Muscle of leg (tissue), 11 donors: ENCODE results near the gene PGAM2. TPM values are rescaled to one million over a fixed set of nuclear protein-coding genes. Genes with fewer than 3 reads are reported as not detected.
A peak's percentile ranks its signal among the peaks of the same experiment; 100 is the strongest.

ENCODE experiments used
- DNase-seq: peaks from one replicate; pipeline ENCODE4 v3.0.0; 2013
- H3K27ac ChIP-seq: one replicate; pipeline ENCODE4 v1.5.1; 2013; ENCODE audit warnings: mild to moderate bottlenecking, low read length, control low read depth
- H3K27me3 ChIP-seq: one replicate; pipeline ENCODE4 v1.6.1; 2013; ENCODE audit warnings: low read length; ENCODE audit not compliant: control insufficient read depth, insufficient read depth
- H3K36me3 ChIP-seq: one replicate; pipeline ENCODE4 v1.6.1; 2013; ENCODE audit warnings: low read length; ENCODE audit not compliant: control insufficient read depth, insufficient read depth
- H3K4me1 ChIP-seq: one replicate; pipeline ENCODE4 v1.6.1; 2013; ENCODE audit warnings: low read length; ENCODE audit not compliant: control insufficient read depth, insufficient read depth
- H3K4me3 ChIP-seq: one replicate; pipeline ENCODE4 v1.5.1; 2013; ENCODE audit warnings: low read length, control low read depth
- H3K9me3 ChIP-seq: replicated peaks from 2 replicates; pipeline ENCODE4 v1.6.1; 2013; ENCODE audit warnings: low read depth, low read length; ENCODE audit not compliant: control insufficient read depth
- whole genome bisulfite sequencing: methylation state at CpG from one replicate; pipeline ENCODE4 v1.1.5; 2013; ENCODE audit warnings: missing lambda C conversion rate; ENCODE audit not compliant: insufficient coverage; 5-methylcytosine and 5-hydroxymethylcytosine counted together
- polyA plus RNA-seq, 8 donors: library from polyadenylated mRNA; unstranded; fragments of 120-200 nt; gene quantifications; one replicate each; pipeline versions ENCODE4 v1.2.1 to v1.2.3, GENCODE V29; 2013; ENCODE audit warnings: inconsistent platforms in 1 of 8, low replicate concordance in 1 of 8; ENCODE audit not compliant: insufficient read length in 8 of 8, insufficient read depth in 1 of 8
- total RNA-seq: library from RNA; stranded (reverse); fragments of 120-200 nt; gene quantifications from one replicate; pipeline ENCODE4 v1.2.4, GENCODE V29; 2013

Gene PGAM2
- total and polyA plus RNA-seq, 9 donors, result 116 to 412 (median 276) TPM

- Histone ChIP-seq H3K9me3 (no peaks in the 10 kb centered on the region), H3K36me3 (peaks cover 30% of the 10 kb centered on the region), H3K4me3 (peak overlapping the region; percentile 54), H3K27ac (peak overlapping the region; percentile 77), H3K27me3 (peaks cover 26% of the 10 kb centered on the region), H3K4me1 (peaks cover 50% of the 10 kb centered on the region)
- DNase-seq, result no peak
- WGBS, result 11% methylated on average over 28 of the region's 33 CpGs
These were observed 456 bp downstream of the PGAM2 start for GRCh38 chr7:44064791-44065430.

- Histone ChIP-seq H3K9me3 (no peaks in the 10 kb centered on the region), H3K4me1 (peaks cover 50% of the 10 kb centered on the region), H3K4me3 (peak overlapping the region; percentile 54), H3K36me3 (peaks cover 39% of the 10 kb centered on the region), H3K27me3 (peaks cover 26% of the 10 kb centered on the region), H3K27ac (peak overlapping the region; percentile 37)
- no peak for DNase-seq
- 17% methylated on average over 11 of the region's 16 CpGs for WGBS
These were observed 1.3 kb downstream of the PGAM2 start for GRCh38 chr7:44063894-44064651.

DNA sequence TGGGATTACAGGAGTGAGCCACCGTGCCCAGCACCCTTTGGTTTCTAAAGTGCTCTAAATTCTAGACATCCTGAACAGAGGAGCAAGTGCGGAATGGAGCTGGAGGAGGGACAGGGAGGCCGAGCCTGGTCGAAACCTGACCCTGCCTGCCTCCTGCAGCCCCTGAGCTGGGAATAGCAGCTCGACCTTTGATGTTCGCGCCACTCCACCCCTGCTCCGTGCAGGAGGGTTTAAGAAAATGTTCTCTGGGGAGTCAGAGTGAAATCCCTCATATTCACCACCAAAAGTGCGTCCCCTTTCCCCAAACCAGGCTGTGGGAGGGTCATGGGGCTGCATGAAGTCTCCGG is 1.8 kb downstream of the PGAM2 start:
- peak overlapping the region; percentile 37 for H3K27ac ChIP-seq
- H3K27me3 ChIP-seq, result peaks cover 26% of the 10 kb centered on the region
- DNase-seq, result no peak
- peak overlapping the region; percentile 54 for H3K4me3 ChIP-seq
- peaks cover 44% of the 10 kb centered on the region for H3K36me3 ChIP-seq
- no peaks in the 10 kb centered on the region for H3K9me3 ChIP-seq
- WGBS, result 40% methylated on average over 1 of the region's 10 CpGs
- H3K4me1 ChIP-seq, result peaks cover 50% of the 10 kb centered on the region

GRCh38 chr7:44062903-44063295 is 2.5 kb downstream of the PGAM2 start:
- H3K27ac ChIP-seq, result no peak overlapping the region
- no peak overlapping the region for H3K4me3 ChIP-seq
- peaks cover 50% of the 10 kb centered on the region for H3K36me3 ChIP-seq
- no peak for DNase-seq
- peaks cover 26% of the 10 kb centered on the region for H3K27me3 ChIP-seq
- WGBS, result no CpG with 5 or more reads among the region's 3 CpGs
- H3K9me3 ChIP-seq, result no peaks in the 10 kb centered on the region
- H3K4me1 ChIP-seq, result peaks cover 46% of the 10 kb centered on the region

- Histone ChIP-seq H3K9me3 (no peaks in the 10 kb centered on the region), H3K27ac (no peak overlapping the region), H3K27me3 (peaks cover 26% of the 10 kb centered on the region), H3K36me3 (peaks cover 56% of the 10 kb centered on the region), H3K4me1 (peaks cover 41% of the 10 kb centered on the region), H3K4me3 (no peak overlapping the region)
- WGBS, result 84% methylated on average over 8 of the region's 11 CpGs
- no peak for DNase-seq
These were observed 3.0 kb downstream of the PGAM2 start for GRCh38 chr7:44062180-44062902.

- peaks cover 62% of the 10 kb centered on the region for H3K36me3 ChIP-seq
- peaks cover 34% of the 10 kb centered on the region for H3K4me1 ChIP-seq
- no peak overlapping the region for H3K27ac ChIP-seq
- no peak overlapping the region for H3K4me3 ChIP-seq
- no peaks in the 10 kb centered on the region for H3K9me3 ChIP-seq
- no peak for DNase-seq
- whole genome bisulfite sequencing, result 91% methylated on average over 7 of the region's 8 CpGs
- H3K27me3 ChIP-seq, result peaks cover 25% of the 10 kb centered on the region
These were observed 3.7 kb downstream of the PGAM2 start for GRCh38 chr7:44061645-44062179.

- no peak overlapping the region for H3K27ac ChIP-seq
- 68% methylated on average over 7 of the region's 8 CpGs for WGBS
- peaks cover 21% of the 10 kb centered on the region for H3K27me3 ChIP-seq
- DNase-seq, result no peak
- peaks cover 68% of the 10 kb centered on the region for H3K36me3 ChIP-seq
- H3K4me3 ChIP-seq, result no peak overlapping the region
- no peaks in the 10 kb centered on the region for H3K9me3 ChIP-seq
- H3K4me1 ChIP-seq, result peaks cover 28% of the 10 kb centered on the region
These were observed 4.3 kb downstream of the PGAM2 start for GRCh38 chr7:44060948-44061644.

DNA sequence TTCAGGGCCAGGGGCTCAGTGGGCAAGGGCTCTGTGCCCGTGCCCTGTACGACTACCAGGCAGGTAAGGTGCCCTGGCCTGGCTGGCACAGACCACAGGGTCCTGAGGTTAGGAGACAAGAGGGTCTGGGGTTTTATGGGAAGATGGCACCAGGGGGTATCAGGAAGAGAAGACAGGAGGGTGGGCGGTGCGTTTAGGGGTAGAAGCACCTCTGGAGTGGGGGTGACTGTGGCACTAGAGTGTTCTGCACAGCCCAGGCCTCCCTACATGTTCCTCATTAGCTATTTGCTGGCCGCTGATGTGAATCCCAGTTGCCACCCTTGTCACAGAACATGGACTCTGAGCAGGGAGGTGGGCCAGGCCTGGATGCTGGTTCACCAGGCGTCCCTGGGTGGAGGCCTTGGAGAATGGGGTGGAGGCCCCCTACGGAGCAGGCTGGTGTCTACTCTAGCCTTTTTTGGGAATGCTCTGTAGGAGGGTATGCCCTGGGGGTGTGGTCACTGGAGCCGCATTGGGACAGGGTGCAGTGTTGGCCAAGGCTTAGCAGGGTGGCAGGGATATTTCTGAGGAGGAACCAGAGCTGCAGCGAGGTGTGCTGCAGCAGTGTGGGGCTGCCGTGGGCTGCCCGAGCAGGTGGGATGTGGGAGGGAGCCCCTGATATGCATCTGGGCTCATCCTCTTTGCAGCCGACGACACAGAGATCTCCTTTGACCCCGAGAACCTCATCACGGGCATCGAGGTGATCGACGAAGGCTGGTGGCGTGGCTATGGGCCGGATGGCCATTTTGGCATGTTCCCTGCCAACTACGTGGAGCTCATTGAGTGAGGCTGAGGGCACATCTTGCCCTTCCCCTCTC is 5.0 kb downstream of the PGAM2 start:
- Histone ChIP-seq H3K4me3 (no peak overlapping the region), H3K27me3 (peaks cover 15% of the 10 kb centered on the region), H3K9me3 (no peaks in the 10 kb centered on the region), H3K4me1 (peaks cover 20% of the 10 kb centered on the region), H3K27ac (no peak overlapping the region), H3K36me3 (peaks cover 70% of the 10 kb centered on the region)
- WGBS, result 92% methylated on average over 19 of the region's 21 CpGs
- no peak for DNase-seq
